NCI-H2227 (cell line): ENCODE results near the gene ZNF610.
"Not testable (repeated sequence)": the region's sequence is repeated elsewhere in the genome, so short reads cannot be mapped to it uniquely, and the experiment has no call there.

Experiments used
- DNase-seq: peaks from one replicate; lab custom pipeline; 2025; ENCODE audit not compliant: unreplicated experiment; lab: John Stamatoyannopoulos, UW

The ZNF610 gene

DNA sequence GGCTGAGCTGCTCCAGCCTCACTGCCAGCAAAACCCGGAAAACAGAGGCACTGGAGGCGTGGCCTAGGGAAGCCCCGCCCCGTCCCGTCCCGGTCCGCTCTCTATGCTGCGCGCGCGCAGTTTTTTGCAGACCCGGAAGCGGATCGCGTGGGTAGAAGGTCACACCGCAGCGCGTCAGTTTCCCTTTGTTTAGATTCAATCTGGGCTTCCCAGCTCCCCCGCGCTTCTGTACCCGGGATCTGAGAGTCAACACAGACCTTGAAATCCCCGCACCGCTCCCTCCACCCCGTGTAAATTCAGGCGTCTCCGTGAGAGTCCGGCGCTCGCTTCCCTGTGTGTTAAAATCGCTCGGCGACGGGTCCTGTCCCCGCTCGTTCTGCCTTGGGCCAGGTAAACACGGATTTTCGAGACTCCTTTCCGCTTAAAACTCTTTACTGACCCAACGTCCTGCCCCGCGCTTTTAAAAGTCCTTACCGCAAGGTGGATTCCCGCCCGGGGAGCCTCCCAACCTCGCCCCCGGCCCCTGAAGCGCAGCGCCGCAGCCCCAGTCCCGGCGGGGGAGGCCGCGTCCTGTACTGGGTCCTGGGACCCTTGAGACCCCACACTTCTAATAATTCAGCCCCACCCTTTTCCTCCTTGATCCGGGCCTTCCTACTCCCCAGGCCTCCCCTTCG lies at the start of gene ZNF610:
Gene ZNF610, plus strand, starts transcription at position 127 of the 674 bp plus-strand sequence. CDS start 12,930 bp downstream, outside the sequence.
- peak; percentile 88 for DNase-seq

DNA sequence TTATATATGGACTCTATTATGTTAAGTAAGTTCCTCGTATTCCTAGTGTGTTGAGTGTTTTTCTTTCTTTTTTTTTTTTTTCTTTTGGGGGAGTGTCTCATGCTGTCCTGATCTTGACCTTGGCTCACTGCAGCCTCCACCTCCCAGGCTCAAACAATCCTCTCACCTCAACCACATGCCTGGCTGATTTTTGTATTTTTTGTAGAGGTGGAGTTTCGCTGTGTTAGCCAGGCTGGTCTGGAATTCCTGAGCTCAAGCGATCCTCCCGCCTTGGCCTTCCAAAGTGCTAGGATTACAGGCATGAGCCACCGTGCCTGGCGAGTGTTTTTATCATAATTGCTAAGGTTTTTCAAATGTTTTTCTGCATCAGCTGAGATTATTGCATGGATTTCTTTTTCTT lies 49.8 kb upstream of the ZNF610 start:
- no peak for DNase-seq

DNA sequence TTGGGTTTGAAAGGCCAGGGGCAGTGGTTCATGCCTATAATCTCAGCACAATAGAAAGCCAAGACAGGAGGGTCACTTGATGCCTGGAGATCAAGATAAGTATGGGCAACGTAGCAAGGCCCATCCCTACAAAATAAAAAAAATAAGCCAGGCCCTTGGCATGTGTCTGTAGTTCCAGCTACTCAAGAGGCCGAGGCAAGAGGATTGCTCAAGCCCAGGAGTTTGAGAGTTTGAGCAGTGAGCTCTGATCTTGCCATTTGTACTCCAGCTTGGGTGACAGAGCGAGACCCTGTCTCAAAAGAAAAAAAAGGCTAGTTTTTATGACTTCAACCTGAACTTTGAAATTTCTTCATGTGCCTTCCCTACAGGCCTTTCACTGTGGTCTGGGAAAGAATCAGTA lies 44.3 kb upstream of the ZNF610 start:
- no peak for DNase-seq

DNA sequence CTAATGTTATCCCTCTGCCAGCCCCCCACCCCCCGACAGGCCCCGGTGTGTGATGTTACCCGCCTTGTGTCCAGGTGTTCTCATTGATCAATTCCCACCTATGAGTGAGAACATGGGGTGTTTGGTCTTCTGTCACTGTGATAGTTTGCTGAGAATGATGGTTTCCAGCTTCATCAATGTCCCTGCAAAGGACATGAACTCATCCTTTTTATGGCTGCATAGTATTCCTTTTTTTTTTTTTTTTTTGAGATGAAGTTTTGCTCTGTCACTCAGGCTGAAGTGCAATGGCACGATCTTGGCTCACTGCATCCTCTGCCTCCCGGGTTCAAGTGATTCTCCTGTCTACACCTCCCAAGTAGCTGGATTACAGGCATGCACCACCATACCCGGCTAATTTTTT lies 43.1 kb upstream of the ZNF610 start:
- not testable (repeated sequence) for DNase-seq

DNA sequence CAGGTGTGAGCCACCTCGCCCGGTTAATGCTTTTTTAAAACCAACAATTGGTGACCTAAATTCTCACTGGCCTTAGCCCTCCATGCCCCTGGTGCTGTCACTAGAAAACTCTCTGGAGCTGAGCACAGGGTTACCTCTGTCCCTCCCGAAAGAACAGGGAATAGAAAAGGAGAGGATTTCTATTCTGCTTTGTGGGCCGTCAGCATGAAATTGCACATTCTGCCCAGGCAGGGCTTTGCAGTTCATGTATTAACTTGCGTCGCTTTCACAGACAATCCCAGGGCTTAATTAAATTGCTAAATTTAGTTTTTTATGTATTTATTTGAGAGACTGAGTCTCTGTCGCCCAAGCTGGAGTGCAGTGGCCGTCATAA lies 39.7 kb upstream of the ZNF610 start:
- no peak for DNase-seq

DNA sequence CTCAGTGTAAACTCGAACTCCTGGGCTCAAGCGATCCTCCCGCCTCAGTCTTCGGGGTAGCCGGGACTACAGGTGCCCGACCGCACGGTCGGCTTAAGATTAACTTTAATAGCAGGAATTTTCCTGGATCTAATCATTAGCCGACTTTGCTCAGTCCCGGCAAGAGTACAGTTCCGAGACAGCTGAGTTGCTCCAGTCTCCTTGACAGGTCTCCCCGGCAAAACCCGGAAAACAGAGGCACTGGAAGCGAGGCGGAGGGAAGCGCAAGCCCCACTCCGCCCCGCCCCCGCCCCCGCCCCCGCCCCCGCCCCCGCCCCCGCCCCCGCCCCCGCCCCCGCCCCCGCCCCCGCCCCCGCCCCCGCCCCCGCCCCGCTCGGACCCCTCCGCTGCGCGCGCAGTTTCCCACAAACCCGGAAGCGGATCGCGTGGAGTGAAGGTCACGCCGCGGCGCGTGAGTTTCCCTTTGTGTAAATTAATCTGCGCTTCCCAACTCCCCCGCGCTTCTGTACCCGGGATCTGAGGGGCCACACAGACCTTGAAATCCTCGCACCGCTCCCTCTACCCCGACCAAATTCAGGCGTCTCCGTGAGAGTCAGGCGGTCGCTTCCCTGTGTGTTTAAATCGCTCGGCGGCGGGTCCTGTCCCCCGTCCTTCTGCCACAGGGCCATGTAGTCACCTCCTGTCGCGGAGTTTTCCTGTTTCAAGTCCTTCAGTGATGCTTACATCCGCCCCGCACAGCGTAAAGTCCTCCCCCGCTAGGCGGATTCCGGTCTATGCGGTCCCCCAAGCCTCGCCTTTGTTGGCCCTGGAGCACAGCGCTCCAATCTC lies 39.1 kb upstream of the ZNF610 start, which contains the start of gene ZNF480:
Gene ZNF480, plus strand, starts transcription at position 397 of the 828 bp plus-strand sequence. CDS start 3,244 bp downstream, outside the sequence.
- peak; percentile 90 for DNase-seq

DNA sequence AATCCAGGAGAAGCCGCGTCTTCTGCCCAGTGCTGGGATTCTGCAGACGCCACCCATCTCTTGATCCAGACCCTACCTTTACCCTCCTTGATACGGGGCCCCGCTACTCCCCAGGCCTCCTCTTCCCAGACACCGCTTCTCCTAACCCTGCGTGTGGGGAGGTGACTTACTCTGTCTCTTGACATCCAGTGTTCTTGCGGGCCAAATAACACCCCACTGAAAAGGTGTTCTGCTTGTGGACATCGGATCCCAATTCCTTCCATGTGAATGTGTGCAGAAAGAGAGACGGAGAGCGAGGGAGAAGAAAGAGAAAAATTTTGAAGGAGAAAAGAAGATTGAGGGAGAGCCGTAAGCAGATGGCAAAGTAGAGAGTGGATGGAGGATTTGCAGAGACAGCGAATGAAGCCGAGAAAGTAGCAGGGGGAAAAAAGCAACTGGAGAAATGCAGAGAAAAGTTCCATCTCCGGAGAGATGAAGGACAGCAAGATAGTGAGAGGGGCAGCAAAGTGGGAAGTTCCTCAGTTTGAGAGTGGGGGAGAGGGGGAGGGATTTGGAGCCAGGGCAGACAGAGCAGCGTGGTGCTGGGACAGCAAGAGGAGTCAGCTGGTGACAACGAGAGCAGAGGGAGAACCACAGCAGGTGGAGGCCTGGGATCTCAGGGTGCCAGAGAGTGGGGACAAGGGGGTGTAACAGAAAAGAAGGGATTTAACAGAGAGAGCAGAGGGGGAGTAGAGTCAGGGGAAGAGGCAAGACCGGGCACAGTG lies 38.3 kb upstream of the ZNF610 start:
- no peak for DNase-seq

DNA sequence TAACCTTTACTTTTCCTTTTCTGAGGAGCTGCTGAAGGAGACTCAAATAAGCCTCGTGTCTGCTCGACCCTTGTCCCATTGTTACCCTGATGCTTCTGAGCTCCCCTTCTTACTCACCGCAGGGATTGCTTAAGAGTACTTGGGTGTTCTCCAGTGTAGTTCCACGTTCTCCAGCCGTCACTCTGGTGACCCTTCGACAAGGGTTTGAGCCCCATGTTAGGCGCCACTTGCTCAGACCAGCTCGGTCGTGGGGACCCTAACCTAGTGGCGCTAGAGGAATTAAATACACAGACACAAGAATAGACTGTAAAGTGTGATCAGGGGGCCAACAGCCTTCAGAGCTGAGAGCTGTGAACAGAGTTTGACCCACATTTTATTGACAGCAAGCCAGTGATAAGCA lies 28.8 kb upstream of the ZNF610 start:
- peak; percentile 6 for DNase-seq

DNA sequence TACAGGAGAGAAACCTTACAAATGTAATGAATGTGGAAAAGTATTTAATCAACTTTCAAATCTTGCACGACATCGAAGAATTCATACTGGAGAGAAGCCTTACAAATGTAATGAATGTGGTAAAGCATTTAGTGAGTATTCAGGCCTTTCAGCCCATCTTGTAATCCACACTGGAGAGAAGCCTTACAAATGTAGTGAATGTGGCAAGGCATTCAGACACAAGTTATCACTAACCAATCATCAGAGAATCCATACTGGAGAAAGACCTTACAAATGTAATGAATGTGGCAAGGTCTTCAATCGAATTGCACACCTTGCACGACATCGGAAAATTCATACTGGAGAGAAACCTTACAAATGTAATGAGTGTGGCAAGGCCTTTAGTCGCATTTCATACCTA lies 13.6 kb upstream of the ZNF610 start:
- no peak for DNase-seq

DNA sequence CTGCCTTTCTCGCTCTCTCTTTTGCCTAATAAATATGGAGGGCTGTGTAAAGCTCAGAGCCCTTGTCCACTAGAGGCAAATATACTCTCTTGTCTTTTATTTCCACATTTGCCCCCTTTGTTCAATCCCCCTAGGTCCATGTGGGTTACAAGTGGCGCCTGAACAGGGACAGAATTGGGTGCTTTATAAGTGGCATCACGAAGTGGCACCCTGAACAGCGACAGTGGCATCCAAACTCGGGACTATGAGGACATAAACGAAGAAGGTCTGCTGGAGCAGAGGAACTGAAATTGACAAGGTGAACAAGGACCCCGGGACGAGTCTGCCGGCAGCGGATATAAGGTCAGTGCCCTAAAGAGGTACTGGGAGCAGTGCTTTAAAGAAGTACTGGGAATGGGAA lies 4.3 kb upstream of the ZNF610 start:
- no peak for DNase-seq

DNA sequence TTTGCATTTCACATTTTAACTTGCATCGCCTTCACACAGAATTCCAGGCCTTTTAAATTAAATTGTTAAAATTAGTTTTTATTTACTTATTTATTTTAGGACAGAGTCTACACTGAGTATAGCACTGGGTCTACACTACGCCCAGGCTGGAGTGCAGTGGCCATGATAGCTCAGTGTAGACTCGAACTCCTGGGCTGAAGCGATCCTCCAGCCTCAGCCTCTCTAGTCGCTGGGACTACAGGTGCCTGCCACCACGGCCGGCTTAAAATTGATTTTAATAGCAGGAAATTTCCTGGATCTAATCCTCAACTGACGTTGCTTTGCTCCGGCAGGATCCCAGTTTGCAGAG lies 301 bp upstream of the ZNF610 start:
- DNase-seq: no peak

DNA sequence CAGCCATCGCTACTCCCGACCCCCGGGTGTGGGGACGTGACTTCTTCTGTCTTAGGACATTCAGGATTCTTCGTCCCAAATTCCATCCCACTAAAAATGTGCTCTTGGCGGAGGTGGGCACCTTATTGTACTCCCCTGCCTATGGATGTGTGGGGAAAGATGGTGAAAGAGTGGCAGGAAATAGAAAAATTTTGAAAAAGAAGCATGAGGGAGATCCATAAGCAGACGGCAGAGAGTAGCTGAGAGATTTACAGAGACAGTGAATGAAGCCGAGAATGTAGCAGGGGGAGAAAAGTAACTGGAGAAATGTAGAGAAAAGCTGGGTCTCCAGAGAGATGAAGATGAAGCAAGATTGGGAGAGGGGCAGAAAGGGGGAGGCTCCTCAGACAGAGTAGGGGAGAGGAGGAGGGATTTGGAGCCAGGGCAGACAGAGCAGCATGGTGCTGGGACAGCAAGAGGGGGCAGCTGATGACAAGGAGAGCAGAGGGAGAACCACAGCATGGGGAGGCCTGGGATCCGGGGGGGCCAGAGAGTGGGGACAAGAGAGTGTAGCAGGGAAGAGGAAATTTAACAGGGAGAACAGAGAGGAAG lies 843 bp downstream of the ZNF610 start:
- DNase-seq: no peak

DNA sequence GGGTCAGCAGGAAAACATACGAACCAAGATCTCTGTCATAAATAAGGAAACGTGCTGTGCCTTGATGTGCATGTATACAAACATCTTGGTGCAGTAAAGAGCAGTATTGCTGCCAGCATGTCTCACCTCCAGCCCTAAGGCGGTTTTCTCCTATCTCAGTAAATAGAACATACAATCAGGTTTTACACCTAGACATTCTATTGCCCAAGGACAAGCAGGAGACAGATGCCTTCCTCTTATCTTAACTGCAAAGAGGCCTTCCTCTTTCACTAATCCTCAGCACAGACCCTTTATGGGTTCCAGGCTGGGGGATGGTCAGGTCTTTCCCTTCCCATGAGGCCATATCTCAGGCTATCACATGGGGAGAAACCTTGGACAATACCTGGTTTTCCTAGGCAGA lies 3.0 kb downstream of the ZNF610 start:
- not testable (repeated sequence) for DNase-seq

DNA sequence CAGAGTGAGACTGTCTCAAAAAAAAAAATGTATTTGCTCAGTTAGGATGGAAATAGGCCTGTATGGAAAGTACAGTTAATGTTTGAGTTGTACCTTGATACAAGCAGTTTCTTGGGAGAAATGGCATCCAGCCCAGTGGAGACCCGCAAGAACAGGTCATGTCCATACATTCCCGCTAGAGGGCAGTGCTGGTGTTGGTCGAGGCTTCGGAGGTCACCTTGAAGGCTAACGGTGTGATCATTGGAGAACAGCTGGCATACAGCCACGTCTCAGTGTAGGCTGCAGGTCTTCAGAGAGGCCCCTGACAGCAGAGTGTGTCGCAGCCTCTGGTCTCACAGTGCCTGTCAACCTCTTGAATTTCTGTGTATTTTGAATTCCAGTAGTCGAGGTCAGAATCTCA lies 7.5 kb downstream of the ZNF610 start:
- DNase-seq: peak; percentile 7

DNA sequence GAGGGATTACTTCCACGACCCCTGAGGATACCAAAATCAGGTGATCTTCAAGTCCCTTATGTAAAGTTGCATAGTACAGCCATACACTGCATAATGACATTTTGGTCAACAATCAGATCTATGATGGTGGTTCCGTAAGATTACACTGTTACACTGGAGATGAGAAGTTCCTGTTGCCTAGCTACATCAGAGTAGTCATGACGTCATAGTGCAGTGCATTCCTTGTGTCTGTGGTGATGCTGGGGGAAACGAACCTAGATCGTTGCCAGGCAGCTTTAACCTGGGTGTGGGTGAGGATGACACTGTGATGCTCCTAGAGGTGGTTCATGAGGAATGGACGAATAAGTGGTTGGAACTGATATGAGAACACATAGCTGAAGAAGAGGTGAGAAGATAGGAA lies 9.1 kb downstream of the ZNF610 start:
- no peak for DNase-seq

DNA sequence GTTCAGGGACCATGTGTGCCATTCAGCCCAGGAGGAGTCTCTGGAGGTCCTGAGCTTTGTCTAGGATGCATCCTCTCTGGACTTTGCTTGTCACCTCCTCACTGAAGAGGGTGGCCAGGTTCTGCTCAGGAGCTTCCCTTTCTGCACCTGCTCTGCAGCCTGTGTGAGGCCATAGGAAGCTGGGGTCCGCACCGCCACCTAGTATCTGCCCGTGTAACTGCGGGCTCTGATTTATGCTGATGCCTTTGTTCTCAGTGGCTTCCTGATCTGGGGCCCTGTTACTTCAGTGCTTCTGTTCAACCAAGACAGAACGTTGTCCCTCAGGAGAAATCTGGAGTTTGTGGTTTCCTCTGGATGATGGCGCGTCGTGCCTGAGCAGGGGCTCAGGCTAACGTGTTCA lies 15.5 kb downstream of the ZNF610 start:
- no peak for DNase-seq

DNA sequence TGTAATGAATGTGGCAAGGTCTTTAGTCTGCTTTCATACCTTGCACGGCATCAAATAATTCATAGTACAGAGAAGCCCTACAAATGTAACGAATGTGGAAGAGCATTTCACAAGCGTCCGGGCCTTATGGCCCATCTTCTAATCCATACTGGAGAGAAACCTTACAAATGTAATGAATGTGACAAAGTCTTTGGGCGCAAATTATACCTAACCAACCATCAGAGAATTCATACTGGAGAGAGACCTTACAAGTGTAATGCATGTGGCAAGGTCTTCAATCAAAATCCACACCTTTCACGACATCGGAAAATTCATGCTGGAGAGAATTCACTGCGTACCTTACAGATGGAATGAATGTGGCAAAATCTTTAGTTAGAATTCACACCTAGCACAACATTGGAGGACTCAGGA lies 30.4 kb downstream of the ZNF610 start:
- no peak for DNase-seq

DNA sequence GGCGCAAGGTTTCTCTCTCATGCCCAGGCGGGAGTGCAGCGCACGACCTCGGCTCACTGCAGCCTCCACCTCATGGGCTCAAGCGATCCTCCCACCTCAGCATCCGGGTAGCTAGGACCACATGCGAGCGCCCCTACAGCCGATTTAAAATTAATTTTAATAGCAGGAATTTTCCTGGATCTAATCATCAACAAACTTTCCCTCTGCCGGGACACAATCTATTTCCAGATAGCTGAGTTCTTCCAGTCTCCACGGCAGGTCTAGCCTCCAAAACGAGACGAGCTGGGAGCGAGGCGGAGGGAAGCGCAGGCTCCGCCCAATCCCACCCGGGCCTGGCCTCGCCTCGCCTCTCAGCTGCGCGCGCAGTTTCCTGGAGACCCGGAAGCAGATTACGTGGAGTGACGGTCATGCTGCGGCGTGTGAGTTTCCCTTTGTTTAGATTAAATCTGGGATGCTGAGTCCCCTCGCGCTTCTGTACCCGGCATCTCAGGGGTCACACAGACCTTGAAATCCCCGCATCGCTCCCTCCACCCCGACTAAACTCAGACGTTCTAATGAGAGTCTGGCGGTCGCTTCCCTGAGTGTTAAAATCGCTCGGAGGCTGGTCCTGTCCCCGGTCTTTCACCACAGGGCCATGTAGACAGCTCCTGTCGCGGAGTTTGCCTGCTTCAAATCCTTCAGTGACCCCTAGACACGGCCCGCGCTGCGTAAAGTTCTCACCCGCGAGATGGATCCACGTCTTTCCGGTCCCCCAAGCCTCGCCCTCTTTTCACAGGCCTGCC lies 33.7 kb downstream of the ZNF610 start, which contains the start of gene ZNF880:
Gene ZNF880, plus strand, starts transcription at position 365 of the 782 bp plus-strand sequence. Its CDS starts 43 bp downstream, at position 408.
- no peak for DNase-seq

DNA sequence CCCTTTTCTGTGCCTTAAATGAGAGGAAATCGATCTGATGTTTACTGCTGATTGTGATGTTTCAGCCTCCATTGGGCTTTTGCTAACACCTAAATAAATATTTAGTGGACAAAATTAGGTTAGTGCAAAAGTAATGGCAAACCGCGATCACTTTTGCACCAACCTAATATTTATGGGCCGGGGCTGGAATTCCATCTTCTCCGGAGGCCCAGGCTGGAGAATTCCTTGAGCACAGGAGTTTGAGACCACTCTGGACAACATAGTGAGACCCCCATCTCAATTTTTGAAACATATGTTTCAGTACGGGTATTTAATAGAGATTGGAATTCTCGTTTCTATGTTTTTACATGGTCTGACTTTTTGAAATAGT lies 34.3 kb downstream of the ZNF610 start:
- DNase-seq: no peak

DNA sequence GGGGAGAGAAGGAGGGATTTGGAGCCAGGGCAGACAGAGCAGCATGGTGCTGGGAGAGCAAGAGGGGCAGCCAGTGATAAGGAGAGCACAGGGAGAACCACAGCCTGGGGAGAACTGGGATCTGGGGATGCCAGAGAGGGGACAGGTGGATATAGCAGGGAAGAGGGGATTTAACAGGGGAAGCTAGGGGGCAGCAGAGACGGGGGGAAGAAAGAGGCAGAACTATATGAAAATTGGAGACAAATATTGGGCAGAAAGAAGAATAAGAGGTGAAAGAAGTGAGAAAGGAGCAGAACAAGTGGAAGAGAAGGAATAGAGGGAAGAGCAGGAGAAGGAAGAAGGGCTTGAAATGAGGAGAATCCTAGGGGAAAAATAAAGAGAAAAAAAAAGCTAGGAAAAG lies 55.1 kb downstream of the ZNF610 start:
- no peak for DNase-seq
